Skin of body (tissue), 2 donors: ENCODE measurements around the gene AFAP1. TPM values are rescaled to one million over a fixed set of nuclear protein-coding genes. Genes with fewer than 3 reads are reported as not detected.
"Not testable (repeated sequence)": the region's sequence is repeated elsewhere in the genome, so short reads cannot be mapped to it uniquely, and the experiment has no call there.

Experiments
- DNase-seq: peaks from one replicate; lab custom pipeline; 2025; lab: John Stamatoyannopoulos, UW
- total RNA-seq: library from RNA; depleted of rRNA; stranded (reverse); fragments of >200 nt; gene quantifications from one replicate; pipeline ENCODE4 v1.2.3, GENCODE V29; 2014

AFAP1 gene
- total RNA-seq, 1 donor from 2014 or later: 34.5 TPM

- DNase-seq: not testable (repeated sequence)
Measured at GRCh38 chr4:7918187-7918586, 21.5 kb downstream of the AFAP1 start.

- DNase-seq: no peak
Measured at GRCh38 chr4:7917669-7918068, 22.0 kb downstream of the AFAP1 start.

- DNase-seq: no peak
Measured at GRCh38 chr4:7915875-7916242, 23.8 kb downstream of the AFAP1 start.

- no peak for DNase-seq
Measured at GRCh38 chr4:7912826-7913225, 26.8 kb downstream of the AFAP1 start.

GRCh38 chr4:7910952-7911578 lies 28.6 kb downstream of the AFAP1 start:
- DNase-seq: peak; percentile 89

- peak; percentile 35 for DNase-seq
Measured at GRCh38 chr4:7910263-7910896, 29.3 kb downstream of the AFAP1 start.

GRCh38 chr4:7909463-7910262 lies 30.0 kb downstream of the AFAP1 start:
- peak; percentile 73 for DNase-seq

GRCh38 chr4:7908668-7909067 lies 31.0 kb downstream of the AFAP1 start:
- no peak for DNase-seq

- DNase-seq: no peak
Measured at GRCh38 chr4:7907142-7907541, 32.5 kb downstream of the AFAP1 start.

GRCh38 chr4:7906171-7906701 lies 33.4 kb downstream of the AFAP1 start:
- peak; percentile 33 for DNase-seq

GRCh38 chr4:7904952-7905915 lies 34.4 kb downstream of the AFAP1 start:
- peak; percentile 92 for DNase-seq

- peak; percentile 96 for DNase-seq
Measured at GRCh38 chr4:7903791-7904516, 35.7 kb downstream of the AFAP1 start.

GRCh38 chr4:7902826-7903225 lies 36.8 kb downstream of the AFAP1 start:
- no peak for DNase-seq

- DNase-seq: no peak
Measured at GRCh38 chr4:7902101-7902553, 37.5 kb downstream of the AFAP1 start.

GRCh38 chr4:7901311-7901885 lies 38.3 kb downstream of the AFAP1 start:
- no peak for DNase-seq

- peak; percentile 55 for DNase-seq
Measured at GRCh38 chr4:7900334-7900909, 39.2 kb downstream of the AFAP1 start.

GRCh38 chr4:7899184-7899869 lies 40.3 kb downstream of the AFAP1 start:
- DNase-seq: peak; percentile 38

GRCh38 chr4:7898385-7898784 lies 41.3 kb downstream of the AFAP1 start:
- no peak for DNase-seq

GRCh38 chr4:7897811-7898210 lies 41.9 kb downstream of the AFAP1 start:
- no peak for DNase-seq
